ENCODE data around the gene PMPCA. TPM values are rescaled to one million over a fixed set of nuclear protein-coding genes. Genes with fewer than 3 reads are reported as not detected.

The PMPCA gene
- total RNA-seq, 1 experiment from 2014 or later: 116 TPM

GRCh38 chr9:136463578-136463977 lies 53.1 kb downstream of the PMPCA start (continued):
- TF ChIP-seq RAD21 (IDR thresholded peaks at IDR 0.05; ENCODE audit: low read depth): no peak
- TF ChIP-seq SP1 (IDR thresholded peaks at IDR 0.05; ENCODE audit: low read depth): no peak
- no peak for TF ChIP-seq ZFX (IDR thresholded peaks at IDR 0.05)

- H3K4me2 ChIP-seq (ENCODE audit: low read length): no peak overlapping the region
- no peak overlapping the region for H3K4me3 ChIP-seq (replicated peaks in 1 of 2; ENCODE audit: low read depth in 1 of 2, low read length in 2 of 2)
- H3K27ac ChIP-seq (ENCODE audit: low read depth, low read length): no peak overlapping the region
- peaks cover 21% of the 10 kb centered on the region for H3K79me2 ChIP-seq (ENCODE audit: insufficient read depth, low read length)
- BruUV-seq (replicated peaks): no TSS peak
- TF ChIP-seq CEBPB (IDR thresholded peaks at IDR 0.05; ENCODE audit: low read depth): no peak
- TF ChIP-seq FOSL1 (IDR thresholded peaks at IDR 0.05; ENCODE audit: low read depth): no peak
- no peak for TF ChIP-seq POLR2A (IDR thresholded peaks at IDR 0.05; ENCODE audit: borderline replicate concordance, extremely low read depth, insufficient read depth, insufficient read length)
- no peak for TF ChIP-seq POLR2AphosphoS5 (IDR thresholded peaks at IDR 0.05; ENCODE audit: low read depth, low read length)
- no peak for TF ChIP-seq TCF7L2 (IDR thresholded peaks at IDR 0.05; ENCODE audit: borderline replicate concordance, extremely low read depth, insufficient read depth, insufficient read length)
- no peak for TF ChIP-seq MAX (IDR thresholded peaks at IDR 0.05)
- no peak for TF ChIP-seq ATF3 (IDR thresholded peaks at IDR 0.05)
- TF ChIP-seq EZH2phosphoT487 (IDR thresholded peaks at IDR 0.05; ENCODE audit: borderline replicate concordance): no peak
- TF ChIP-seq ZNF274 (IDR thresholded peaks at IDR 0.05; ENCODE audit: low read depth, low read length): no peak
- TF ChIP-seq SRF (IDR thresholded peaks at IDR 0.05; ENCODE audit: low read depth): no peak
- TF ChIP-seq CTCF (IDR thresholded peaks at IDR 0.05 in 2 of 3, conservative IDR thresholded peaks at IDR 0.05 in 1 of 3; ENCODE audit: borderline replicate concordance in 1 of 3, insufficient read depth in 1 of 3, low read depth in 2 of 3, low read length in 2 of 3): no peak
- no peak for TF ChIP-seq CBX3 (IDR thresholded peaks at IDR 0.05; ENCODE audit: low read depth)
- no peak for TF ChIP-seq SIN3A (IDR thresholded peaks at IDR 0.05; ENCODE audit: low read depth)
- TF ChIP-seq SP1 (IDR thresholded peaks at IDR 0.05; ENCODE audit: low read depth): no peak
- TF ChIP-seq EZH2 (IDR thresholded peaks at IDR 0.05): no peak
- no peak for TF ChIP-seq RAD21 (IDR thresholded peaks at IDR 0.05; ENCODE audit: low read depth)
- TF ChIP-seq EGR1 (IDR thresholded peaks at IDR 0.05; ENCODE audit: low read depth): no peak
- no peak for TF ChIP-seq REST (IDR thresholded peaks at IDR 0.05; ENCODE audit: low read depth)
- TF ChIP-seq ZFX (IDR thresholded peaks at IDR 0.05): no peak
- no peak for TF ChIP-seq ELF1 (IDR thresholded peaks at IDR 0.05; ENCODE audit: borderline replicate concordance, low read depth)
- intact Hi-C loops (cut with micrococcal nuclease): no loop called here
- ChIA-PET RAD21 (ENCODE audit: low non-redundant PET in 1 of 2, low total read pairs in 2 of 2, uncharacterized antibody in 2 of 2, unreplicated experiment in 2 of 2) (no interaction called here), POLR2A (no interaction called here), CTCF (no interaction called here)
- ATAC-seq: no peak
- H2AFZ ChIP-seq (ENCODE audit: low read depth, low read length, poor library complexity, severe bottlenecking): no peak overlapping the region
- no peaks in the 10 kb centered on the region for H3K9me2 ChIP-seq (ENCODE audit: insufficient read depth)
- H3K27me3 ChIP-seq (ENCODE audit: insufficient read depth, low read length): no peaks in the 10 kb centered on the region
- H3K9ac ChIP-seq (ENCODE audit: low read length): no peak overlapping the region
- H3K4me1 ChIP-seq (ENCODE audit: control insufficient read depth in 1 of 2, insufficient read depth in 2 of 2, low read length in 2 of 2): no peaks in the 10 kb centered on the region
- H3K9me3 ChIP-seq (ENCODE audit: control insufficient read depth in 1 of 2, insufficient read depth in 1 of 2, low read depth in 1 of 2, low read length in 2 of 2): no peaks in the 10 kb centered on the region
- peaks cover 60 to 74% of the 10 kb centered on the region in 2 experiments for H3K36me3 ChIP-seq (ENCODE audit: control insufficient read depth in 1 of 2, insufficient read depth in 2 of 2, low read length in 2 of 2)
- DNase-seq (ENCODE audit: low read depth, low spot score): no peak
- no peaks in the 10 kb centered on the region; the same call in 1 of the 2 replicates for H4K20me1 ChIP-seq (ENCODE audit: insufficient read depth)
Measured at GRCh38 chr9:136464241-136464640, 53.8 kb downstream of the PMPCA start.
